HG02938 (cell line): ENCODE data around the gene AVPR2.

Experiments
- ATAC-seq: cut with Tn5 transposase; IDR thresholded peaks from one replicate; pipeline ENCODE4 v1.9.1; 2021; ENCODE audit warnings: mild to moderate bottlenecking, moderate library complexity; ENCODE audit not compliant: unreplicated experiment

Gene AVPR2

DNA sequence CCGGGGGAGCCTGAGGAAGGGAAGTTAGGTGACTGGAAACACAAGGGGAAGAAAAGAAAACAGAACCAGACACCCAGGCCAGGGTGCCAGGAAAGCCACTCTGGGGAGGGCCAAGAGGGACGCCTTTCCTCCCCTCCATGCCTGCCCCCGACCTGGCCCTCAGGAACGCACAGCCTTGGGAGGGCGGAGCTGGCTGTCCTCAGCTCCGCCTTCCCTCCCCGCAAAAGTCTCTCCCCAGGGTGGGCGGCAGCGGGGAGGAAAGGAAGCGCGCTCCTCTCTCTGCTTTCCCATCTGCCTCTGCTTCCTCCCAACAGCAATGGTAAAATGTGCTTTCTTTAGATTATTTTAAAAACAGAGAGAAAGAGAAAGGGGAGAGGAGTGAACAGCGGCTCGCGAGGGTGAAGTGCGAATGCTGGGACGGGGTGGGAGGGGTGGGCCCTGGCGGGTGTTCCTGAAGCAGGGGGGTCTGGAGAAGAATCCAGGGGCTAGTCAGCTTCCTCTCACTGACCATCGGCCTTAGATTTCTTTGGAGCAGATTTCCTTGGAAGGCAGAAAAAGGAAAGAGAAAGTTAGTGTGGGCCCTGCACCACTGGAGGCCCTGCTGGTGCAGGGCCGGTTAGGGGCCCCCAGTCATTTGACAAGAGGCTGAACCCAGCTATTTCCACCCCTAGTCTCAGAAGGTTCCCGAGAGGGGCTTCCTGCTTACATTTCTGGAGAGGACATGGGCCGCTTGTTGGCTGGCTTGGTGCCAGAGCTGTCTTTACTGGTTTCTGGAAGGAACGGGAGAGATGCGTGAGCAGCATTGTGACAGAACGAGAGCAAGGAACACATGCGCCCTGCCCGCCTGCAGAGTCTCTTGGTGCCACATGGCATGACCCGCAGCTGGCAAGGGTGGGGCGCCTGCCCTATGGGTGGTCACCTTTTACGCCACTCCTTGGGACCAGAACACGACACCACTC lies 44.7 kb downstream of the AVPR2 start:
- no peak for ATAC-seq

DNA sequence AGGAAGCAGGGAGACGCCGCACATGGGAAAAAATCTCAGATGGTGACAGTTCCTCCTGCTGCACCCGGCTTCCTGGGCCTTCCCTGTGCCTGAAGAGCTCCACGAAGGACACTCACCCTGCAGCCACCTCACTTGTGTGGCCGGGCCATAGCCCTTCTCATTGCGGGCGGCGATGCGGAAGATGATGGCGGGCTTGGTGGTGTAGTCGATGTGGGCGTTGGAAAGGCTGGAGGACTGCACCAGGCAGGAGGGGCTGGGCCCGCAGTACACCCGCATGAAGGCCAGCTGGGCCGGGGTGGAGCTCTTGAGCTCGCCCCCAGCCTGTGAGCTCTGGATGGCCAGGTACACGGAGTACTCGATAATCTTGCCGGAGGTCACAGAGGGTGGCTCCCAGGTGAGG lies 45.7 kb downstream of the AVPR2 start:
- ATAC-seq: no peak

DNA sequence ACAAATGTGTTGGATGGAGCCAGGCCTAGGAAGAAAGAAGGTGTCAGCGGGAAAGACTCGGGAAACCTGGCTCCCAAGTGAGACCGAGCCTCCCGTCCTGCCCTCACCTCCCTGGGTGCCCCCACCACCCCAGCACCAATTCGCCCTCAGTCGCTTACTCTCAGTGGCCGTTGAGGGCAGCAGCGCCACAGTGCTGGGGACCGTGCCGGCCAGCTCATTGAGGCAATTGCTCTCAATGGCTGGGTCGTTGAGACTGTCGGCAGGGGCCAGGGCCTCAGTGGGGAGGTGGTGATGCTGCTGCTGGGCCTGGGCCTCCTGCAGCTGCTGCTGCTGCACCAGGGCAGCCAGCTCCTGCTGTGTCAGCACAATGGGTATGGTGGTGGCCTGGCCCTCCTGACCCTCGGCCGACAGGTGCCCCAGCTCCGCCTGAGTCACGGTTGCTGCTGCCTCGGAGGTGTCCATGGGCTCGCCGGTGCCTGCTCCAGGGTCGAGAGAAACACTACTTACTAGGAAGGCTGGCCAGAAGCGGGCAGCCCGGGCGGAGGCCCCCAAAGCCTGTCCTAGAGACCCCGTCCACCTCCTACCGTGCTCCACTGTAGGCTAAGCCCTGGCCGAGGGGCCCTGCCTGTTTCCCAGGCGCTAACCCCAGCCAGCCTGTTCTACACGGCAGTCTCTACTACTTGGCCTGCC lies 47.4 kb downstream of the AVPR2 start:
- no peak for ATAC-seq

DNA sequence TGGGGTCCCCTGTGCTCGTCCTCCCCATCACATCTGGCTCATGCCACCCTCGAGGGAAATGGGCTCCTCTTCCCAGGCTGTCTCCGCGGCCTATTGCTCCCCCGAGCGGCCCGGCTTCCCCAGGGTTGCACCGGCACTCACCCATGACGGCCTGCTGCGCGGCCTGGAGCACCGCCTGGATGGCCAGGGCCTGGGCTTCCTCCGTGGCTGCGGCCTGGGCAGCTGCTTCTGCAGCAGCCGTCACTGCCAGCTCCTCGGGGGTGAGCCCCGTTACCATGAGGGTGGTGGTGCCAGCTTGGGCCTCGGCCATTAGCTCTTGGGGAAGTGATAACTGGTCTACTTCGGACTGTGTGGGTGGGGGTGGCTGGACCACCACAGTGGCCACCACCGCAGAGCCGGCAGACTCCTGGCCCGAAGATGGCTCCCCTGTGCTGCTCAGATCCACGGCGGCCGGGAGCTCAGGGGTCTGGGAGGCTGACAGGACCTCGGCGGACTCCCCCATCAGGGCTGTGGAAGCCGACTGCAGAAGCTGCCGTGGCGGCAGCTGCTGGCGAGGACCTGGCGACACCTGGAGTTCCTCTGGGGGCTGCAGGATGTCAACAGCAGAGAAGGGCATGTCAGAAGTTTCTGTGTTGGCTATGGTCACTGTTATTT lies 48.0 kb downstream of the AVPR2 start:
- no peak for ATAC-seq

DNA sequence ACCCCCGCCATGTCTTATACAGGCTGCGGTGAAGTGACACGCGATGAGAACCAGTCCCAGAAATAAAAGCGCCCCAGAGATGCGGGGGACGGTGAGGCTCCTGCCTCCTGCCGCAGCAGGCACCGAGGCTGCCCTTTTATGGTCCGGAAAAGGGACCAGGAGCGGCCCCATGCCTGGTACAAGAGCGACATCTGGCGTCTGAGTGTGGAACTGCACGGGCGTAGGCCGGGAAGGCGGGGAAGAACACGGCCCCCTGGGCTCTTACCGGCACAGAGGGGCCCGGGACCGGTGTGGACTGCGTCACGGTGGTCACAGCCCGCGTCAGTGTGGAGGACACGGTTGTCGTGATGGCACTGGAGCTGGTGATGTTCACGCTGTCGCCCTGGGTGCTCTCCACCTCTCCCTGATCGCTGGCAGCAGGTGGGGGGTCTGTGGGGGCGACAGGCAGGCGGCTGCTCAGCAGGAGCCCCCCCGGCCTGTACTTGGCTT lies 48.9 kb downstream of the AVPR2 start:
- ATAC-seq: no peak

DNA sequence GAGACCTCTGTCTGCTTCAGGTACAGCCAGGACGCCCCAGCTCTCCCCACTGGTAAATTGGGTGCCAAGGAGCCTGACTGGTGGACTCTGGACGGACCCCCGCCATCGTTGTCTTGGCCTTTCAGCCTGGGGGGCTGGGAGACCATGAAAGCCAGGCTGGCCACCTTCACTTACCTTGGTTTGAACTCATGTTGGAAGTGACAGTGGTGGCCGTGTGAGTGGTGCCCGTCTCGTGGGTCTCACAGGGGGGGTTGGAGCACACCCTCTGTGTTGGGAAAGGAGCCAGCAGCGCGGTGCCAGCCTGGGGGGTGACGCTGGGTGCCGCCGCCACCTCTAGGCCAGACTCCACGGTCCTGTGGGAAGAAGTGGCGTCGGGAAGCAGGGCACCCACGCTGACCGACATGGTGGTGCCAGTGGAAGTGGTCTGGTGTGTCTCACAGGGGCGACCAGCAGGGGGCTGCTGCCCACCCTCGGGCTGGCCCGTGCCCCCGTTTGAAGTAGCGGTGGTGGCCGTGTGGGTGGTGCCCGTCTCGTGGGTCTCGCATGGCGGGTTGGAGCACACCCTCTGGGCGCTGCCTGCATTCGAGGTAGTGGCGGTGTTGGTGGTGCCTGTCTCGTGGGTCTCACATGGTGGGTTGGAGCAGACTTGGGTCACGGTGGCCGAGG lies 49.6 kb downstream of the AVPR2 start:
- no peak for ATAC-seq

DNA sequence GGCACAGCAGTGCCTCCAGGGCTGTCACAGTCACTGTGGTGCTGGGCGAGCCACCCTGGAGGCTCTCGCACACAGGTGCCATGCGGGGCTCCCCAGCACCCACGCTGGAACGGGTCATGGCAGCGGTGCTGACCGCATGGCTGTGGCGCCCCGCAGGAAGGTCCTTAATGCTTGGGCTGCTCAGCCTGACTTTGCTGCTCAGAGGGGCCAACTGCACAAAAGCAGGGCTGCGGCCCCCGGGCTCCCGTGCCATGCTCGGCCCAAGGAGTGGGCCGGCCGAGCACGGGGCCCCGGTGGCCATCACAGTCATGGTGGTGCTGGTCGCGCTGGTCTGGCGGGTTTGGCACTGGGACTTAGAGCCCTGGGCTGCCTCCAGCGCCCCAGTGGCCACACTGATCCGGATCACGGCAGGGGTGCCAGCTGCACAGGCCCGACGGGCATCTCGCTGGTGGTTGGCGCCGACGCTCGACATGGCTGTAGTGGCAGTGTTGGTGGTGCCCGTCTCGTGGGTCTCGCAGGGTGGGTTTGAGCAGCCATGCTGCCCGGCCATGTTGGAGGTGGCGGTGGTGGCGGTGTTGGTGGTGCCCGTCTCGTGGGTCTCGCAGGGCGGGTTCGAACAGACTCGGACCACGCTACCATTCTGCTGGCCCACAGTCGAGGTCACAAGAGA lies 50.2 kb downstream of the AVPR2 start:
- no peak for ATAC-seq

DNA sequence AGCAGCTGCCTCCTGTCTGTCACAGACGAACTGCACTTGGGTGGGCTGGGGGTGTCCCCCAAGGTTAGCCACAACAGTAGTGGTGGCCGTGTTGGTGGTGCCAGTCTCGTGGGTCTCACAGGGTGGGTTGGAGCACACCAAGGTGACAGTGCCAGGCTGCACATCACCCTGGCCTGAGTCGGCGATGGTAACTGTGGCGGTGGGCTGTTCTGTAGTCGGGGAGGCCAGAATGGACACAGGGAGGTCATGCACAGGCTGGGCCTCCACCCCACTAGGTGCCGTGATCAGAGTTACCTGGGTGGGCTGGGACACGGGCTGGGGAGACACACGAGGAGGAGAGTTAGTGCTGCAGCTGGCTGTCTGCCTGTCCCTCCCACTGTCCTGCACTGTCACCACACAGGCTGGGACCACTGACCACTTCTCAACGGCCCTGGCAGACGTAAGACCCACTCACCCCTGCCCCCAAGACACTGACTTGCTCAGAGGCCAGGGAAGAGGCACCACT lies 50.8 kb downstream of the AVPR2 start:
- no peak for ATAC-seq

DNA sequence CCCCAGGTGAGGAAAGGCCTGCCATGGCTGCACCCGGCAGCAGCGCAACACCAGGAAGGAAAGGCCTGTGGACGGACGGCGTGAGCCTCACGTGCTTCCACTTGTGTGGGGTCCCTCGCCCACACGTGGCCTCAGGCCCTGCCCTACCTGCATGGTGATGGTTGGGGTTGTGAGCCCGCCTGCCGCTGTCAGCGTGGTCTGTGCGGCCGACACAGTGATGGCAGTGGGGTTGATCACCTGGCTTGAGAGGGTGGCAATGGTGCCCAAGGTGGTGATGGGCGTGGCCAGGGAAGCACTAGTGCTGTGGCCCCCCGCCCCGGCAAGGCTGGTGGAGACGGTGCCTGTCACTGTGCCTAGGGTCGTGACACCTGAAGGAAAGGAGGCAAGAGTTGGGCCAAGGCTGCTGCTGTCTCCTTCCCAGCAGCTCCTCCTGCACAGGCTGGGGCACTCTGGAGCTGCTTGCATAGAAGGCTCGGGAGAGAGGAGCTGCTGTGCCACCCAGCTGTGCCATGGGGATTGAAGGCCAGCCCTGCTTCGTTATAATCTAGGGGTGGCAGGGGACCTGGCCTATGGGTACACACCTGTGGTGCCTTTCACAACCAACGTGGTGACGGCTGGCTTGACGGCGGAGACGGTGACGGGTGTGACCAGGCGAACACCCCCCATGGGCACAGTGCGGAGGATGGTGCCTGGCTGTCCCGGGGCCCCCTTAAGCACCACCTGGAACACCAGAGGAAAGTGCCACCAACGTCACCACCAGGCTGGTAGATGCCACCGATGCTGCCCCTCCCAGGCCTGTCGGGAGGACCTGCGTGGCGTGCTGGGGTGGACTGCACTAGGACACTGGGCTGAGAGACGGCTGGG lies 51.8 kb downstream of the AVPR2 start:
- ATAC-seq: no peak
